ENCODE data around the gene SPAG7.

The SPAG7 gene

GRCh38 chr17:4994081-4994595, 26.5 kb upstream of the SPAG7 start:
- POLR2A ChIA-PET: no interaction called here
- no peak for DNase-seq (ENCODE audit: low read depth, low spot score)
- CTCF ChIA-PET: interaction anchor here (1.7 kb wide), 1 partner anchor 8 kb away, joined by 10 read pairs; no protein-coding TSS in a partner anchor
- TF ChIP-seq CTCF (IDR thresholded peaks at IDR 0.05; ENCODE audit: insufficient read depth, low read length, missing control alignments): no peak
- no peak overlapping the region for H3K4me3 ChIP-seq (ENCODE audit: low read depth, low read length)

- no peak for DNase-seq (ENCODE audit: low read depth, low spot score)
- POLR2A ChIA-PET: interaction anchor here (0.6 to 2.8 kb wide), 8 partner anchors 10 to 71 kb away, joined by 3 to 14 read pairs (median 5); partner anchors contain the start of genes INCA1, KIF1C, PFN1 and RNF167
- CTCF ChIA-PET: interaction anchor here (0.7 to 8.0 kb wide), 17 partner anchors 10 to 79 kb away, joined by 3 to 76 read pairs (median 4); partner anchors contain the start of genes INCA1, KIF1C, PFN1 and SPAG7
- peak overlapping the region; percentile 81 for H3K4me3 ChIP-seq (ENCODE audit: low read depth, low read length)
- no peak for TF ChIP-seq CTCF (IDR thresholded peaks at IDR 0.05; ENCODE audit: insufficient read depth, low read length, missing control alignments)
Measured at GRCh38 chr17:4987767-4988567, 20.4 kb upstream of the SPAG7 start.

- CTCF ChIA-PET: interaction anchor here (0.8 to 8.0 kb wide), 17 partner anchors 8 to 78 kb away, joined by 3 to 76 read pairs (median 7); partner anchors contain the start of genes INCA1, KIF1C, PFN1 and RNF167
- DNase-seq (ENCODE audit: low read depth, low spot score): no peak
- peak within 1 kb of the TSS; percentile 81 for H3K4me3 ChIP-seq (ENCODE audit: low read depth, low read length)
- peak; percentile 76 for TF ChIP-seq CTCF (IDR thresholded peaks at IDR 0.05; ENCODE audit: insufficient read depth, low read length, missing control alignments)
- POLR2A ChIA-PET: interaction anchor here (0.6 to 2.8 kb wide), 10 partner anchors 11 to 72 kb away, joined by 3 to 14 read pairs (median 5); partner anchors contain the start of genes INCA1, KIF1C, PFN1 and RNF167
Measured at GRCh38 chr17:4986951-4987766, 19.5 kb upstream of the SPAG7 start, which contains the start of gene CAMTA2. CAMTA2 (minus strand) TSS chr17:4987675; CDS start chr17:4986222, 1,453 bp downstream.

GRCh38 chr17:4986403-4986802, 18.8 kb upstream of the SPAG7 start:
- CTCF ChIA-PET: interaction anchor here (0.8 to 8.0 kb wide), 11 partner anchors 9 to 78 kb away, joined by 3 to 76 read pairs (median 9); partner anchors contain the start of genes INCA1, KIF1C, RNF167 and SLC25A11
- peak overlapping the region; percentile 81 for H3K4me3 ChIP-seq (ENCODE audit: low read depth, low read length)
- POLR2A ChIA-PET: interaction anchor here (0.9 to 2.8 kb wide), 5 partner anchors 11 to 46 kb away, joined by 3 to 14 read pairs (median 7); partner anchors contain the start of genes INCA1, KIF1C, PFN1 and RNF167
- TF ChIP-seq CTCF (IDR thresholded peaks at IDR 0.05; ENCODE audit: insufficient read depth, low read length, missing control alignments): no peak
- no peak for DNase-seq (ENCODE audit: low read depth, low spot score)

GRCh38 chr17:4982305-4982704, 14.7 kb upstream of the SPAG7 start:
- no peak overlapping the region for H3K4me3 ChIP-seq (ENCODE audit: low read depth, low read length)
- ChIA-PET POLR2A (no interaction called here), CTCF (interaction anchor here (1.3 to 2.2 kb wide), 2 partner anchors 9 to 80 kb away, joined by 7 read pairs; no protein-coding TSS in a partner anchor)
- no peak for TF ChIP-seq CTCF (IDR thresholded peaks at IDR 0.05; ENCODE audit: insufficient read depth, low read length, missing control alignments)
- DNase-seq (ENCODE audit: low read depth, low spot score): no peak

All from AG04449 (cell line).